Liver (tissue), 9 donors: Measurements from ENCODE around the gene ARL5A. TPM values are rescaled to one million over a fixed set of nuclear protein-coding genes. Genes with fewer than 3 reads are reported as not detected.

Experiments
- DNase-seq: peaks from one replicate; pipeline ENCODE4 v3.0.0-alpha.2; 2017; ENCODE audit warnings: low spot score
- H3K27ac ChIP-seq, 2 donors: one replicate each; pipeline ENCODE4 v1.7.0; 2013; ENCODE audit warnings: inconsistent platforms in 2 of 2, low read length in 2 of 2, control low read depth in 1 of 2, low read depth in 1 of 2, mild to moderate bottlenecking in 1 of 2
- H3K27me3 ChIP-seq, 4 donors: one replicate each; pipeline versions ENCODE4 v1.6.1 to v1.7.0; 2013; ENCODE audit warnings: low read length in 3 of 4, inconsistent platforms in 1 of 4, mild to moderate bottlenecking in 1 of 4, moderate library complexity in 1 of 4; ENCODE audit not compliant: control insufficient read depth in 4 of 4, insufficient read depth in 4 of 4
- H3K36me3 ChIP-seq, 4 donors: one replicate each; pipeline versions ENCODE4 v1.6.1 to v1.7.0; 2013; ENCODE audit warnings: low read length in 3 of 4, mild to moderate bottlenecking in 3 of 4, low read depth in 1 of 4, moderate library complexity in 1 of 4; ENCODE audit not compliant: control insufficient read depth in 4 of 4, insufficient read depth in 3 of 4
- H3K4me1 ChIP-seq, 4 donors: one replicate each; pipeline versions ENCODE4 v1.6.1 to v1.7.0; 2013; ENCODE audit warnings: low read length in 3 of 4, mild to moderate bottlenecking in 3 of 4, moderate library complexity in 1 of 4; ENCODE audit not compliant: control insufficient read depth in 4 of 4, insufficient read depth in 4 of 4
- H3K4me3 ChIP-seq, 3 donors: one replicate each; pipeline versions ENCODE4 v1.6.1 to v1.7.0; 2013; ENCODE audit warnings: low read length in 3 of 3, control low read depth in 1 of 3, low read depth in 1 of 3, mild to moderate bottlenecking in 1 of 3
- H3K9ac ChIP-seq, 2 donors: one replicate each; pipeline ENCODE4 v1.7.0; 2013; ENCODE audit warnings: low read length in 2 of 2, mild to moderate bottlenecking in 2 of 2, moderate library complexity in 2 of 2, control low read depth in 1 of 2, low read depth in 1 of 2
- H3K9me3 ChIP-seq, 4 donors: one replicate each; pipeline versions ENCODE4 v1.6.1 to v1.7.0; 2013; ENCODE audit warnings: low read length in 3 of 4; ENCODE audit not compliant: control insufficient read depth in 4 of 4
- EGR1 ChIP-seq, 2 donors: IDR thresholded peaks; 2 replicates each; pipeline ENCODE4 v1.6.1; 2016 to 2018; ENCODE audit warnings: antibody characterized with exemption in 2 of 2, low read depth in 2 of 2
- FOXA1 ChIP-seq: IDR thresholded peaks from 2 replicates; pipeline ENCODE4 v1.6.1; 2016; ENCODE audit warnings: antibody characterized with exemption
- FOXA2 ChIP-seq: IDR thresholded peaks from 2 replicates; pipeline ENCODE4 v1.6.1; 2016; ENCODE audit warnings: antibody characterized with exemption
- GABPA ChIP-seq, 2 donors: IDR thresholded peaks in 1 of 2; conservative IDR thresholded peaks in 1 of 2; 2 replicates each; pipeline ENCODE4 v1.6.1; 2016; ENCODE audit warnings: antibody characterized with exemption in 2 of 2, mild to moderate bottlenecking in 1 of 2, moderate library complexity in 1 of 2
- HNF4A ChIP-seq, 2 donors: conservative IDR thresholded peaks; 2 replicates each; pipeline ENCODE4 v1.6.1; 2016; ENCODE audit warnings: antibody characterized with exemption in 2 of 2, mild to moderate bottlenecking in 2 of 2
- HNF4G ChIP-seq: IDR thresholded peaks from 2 replicates; pipeline ENCODE4 v1.6.1; 2016; ENCODE audit warnings: antibody characterized with exemption
- JUND ChIP-seq, 2 donors: IDR thresholded peaks; 2 replicates each; pipeline ENCODE4 v1.6.1; 2016; ENCODE audit warnings: antibody characterized with exemption in 2 of 2
- NR2F2 ChIP-seq: IDR thresholded peaks from 2 replicates; pipeline ENCODE4 v1.6.1; 2016; ENCODE audit warnings: antibody characterized with exemption
- RAD21 ChIP-seq, 2 donors: IDR thresholded peaks; 2 replicates each; pipeline ENCODE4 v1.6.1; 2016; ENCODE audit warnings: antibody characterized with exemption in 2 of 2, mild to moderate bottlenecking in 2 of 2
- RXRA ChIP-seq, 2 donors: IDR thresholded peaks; 2 replicates each; pipeline ENCODE4 v1.6.1; 2017 to 2018; ENCODE audit warnings: antibody characterized with exemption in 2 of 2, mild to moderate bottlenecking in 1 of 2
- SP1 ChIP-seq: IDR thresholded peaks from 2 replicates; pipeline ENCODE4 v1.6.1; 2018; ENCODE audit warnings: antibody characterized with exemption, mild to moderate bottlenecking
- TAF1 ChIP-seq: conservative IDR thresholded peaks from 2 replicates; pipeline ENCODE4 v1.6.1; 2016; ENCODE audit warnings: antibody characterized with exemption, mild to moderate bottlenecking
- YY1 ChIP-seq: IDR thresholded peaks from 2 replicates; pipeline ENCODE4 v1.6.1; 2016; ENCODE audit warnings: antibody characterized with exemption, mild to moderate bottlenecking
- polyA plus RNA-seq, 2 donors: library from polyadenylated mRNA; stranded (reverse) in 1 of 2; unstranded in 1 of 2; fragments of 200-250 nt in 1 of 2; fragments of >200 nt in 1 of 2; fragmentation: Nextera tagmentation in 1 of 2; extraction: Ambion mirVana in 1 of 2; gene quantifications; one replicate each; pipeline versions ENCODE4 v1.2.1 to v1.2.3, GENCODE V29; 2013 to 2015
- total RNA-seq, 2 donors: library from RNA; depleted of rRNA; stranded (reverse); fragments of >200 nt; gene quantifications; one replicate each; pipeline ENCODE4 v1.2.3, GENCODE V29; 2014
- TF ChIP-seq, protein P1 (sequence below): IDR thresholded peaks from 2 replicates; pipeline ENCODE4 v1.6.1; 2016; ENCODE audit warnings: antibody characterized with exemption
- TF ChIP-seq, protein P2 (sequence below): IDR thresholded peaks from 2 replicates; pipeline ENCODE4 v1.6.1; 2016; ENCODE audit warnings: antibody characterized with exemption
- TF ChIP-seq, protein P3 (sequence below): IDR thresholded peaks from 2 replicates; pipeline ENCODE4 v1.6.1; 2016; ENCODE audit warnings: antibody characterized with exemption, mild to moderate bottlenecking
- TF ChIP-seq, protein P4 (sequence below): fragments of 150-350 bp; IDR thresholded peaks from 2 replicates; pipeline ENCODE4 v1.5.1; 2017; ENCODE audit warnings: improper control_type of control experiment, low read depth, low read length; ENCODE audit not compliant: missing input control
- TF ChIP-seq, protein P5 (sequence below): IDR thresholded peaks from 2 replicates; pipeline ENCODE4 v1.6.1; 2016; ENCODE audit warnings: antibody characterized with exemption
- donor health status: healthy.
- donor health status: healthy.
- donor health status: healthy.
- donor health status: healthy.
- donor health status: healthy.

Gene ARL5A
- total and polyA plus RNA-seq, 4 donors: 9.0 to 41.6 (median 18.0) TPM

DNA sequence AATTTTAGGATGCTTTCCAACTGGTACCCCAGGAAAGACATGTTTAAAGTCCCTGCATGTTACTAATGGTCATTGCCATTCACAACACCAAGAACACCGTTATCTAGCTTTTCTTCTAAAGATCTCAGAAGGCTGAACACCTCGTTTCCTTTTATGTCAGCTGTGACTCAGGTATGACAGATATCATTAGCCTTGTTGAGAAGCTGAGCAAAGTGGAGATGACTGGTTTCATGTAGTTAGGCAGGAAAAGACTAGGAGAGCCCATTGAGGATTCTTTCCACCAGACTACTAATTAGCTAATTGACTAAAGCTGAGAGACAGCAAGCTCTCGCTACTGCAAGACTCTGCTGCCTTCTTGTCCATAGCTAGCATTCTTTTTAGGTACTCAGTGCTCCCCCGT lies 32.0 kb upstream of the ARL5A start (continued):
- TF ChIP-seq NR2F2 (no peak), EGR1 (IDR thresholded peaks at IDR 0.05; ENCODE audit: low read depth in 2 of 2) (no peak), FOXA1 (no peak), HNF4G (no peak)

DNA sequence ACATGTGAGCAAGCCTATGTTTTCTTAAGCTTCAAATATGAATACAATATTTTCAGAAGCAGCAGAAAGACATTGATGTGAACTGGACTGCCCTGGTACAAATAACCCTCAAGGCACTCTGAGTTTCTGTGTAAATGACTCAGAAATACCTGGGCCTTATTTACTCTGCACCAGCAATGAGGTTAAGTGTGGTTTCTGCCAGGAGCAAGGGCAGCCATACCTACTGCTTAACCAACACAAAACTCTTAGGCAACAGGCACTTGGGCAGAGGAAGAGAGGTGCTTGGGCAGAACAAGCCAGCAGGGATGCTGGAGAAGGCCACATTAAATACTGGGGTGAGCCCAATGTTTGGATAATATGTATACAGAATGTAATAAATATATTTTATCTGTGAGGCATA lies 29.4 kb upstream of the ARL5A start:
- Histone ChIP-seq H3K4me1 (no peaks in the 10 kb centered on the region), H3K36me3 (no peaks in the 10 kb centered on the region), H3K27me3 (no peaks in the 10 kb centered on the region), H3K9me3 (no peaks in the 10 kb centered on the region), H3K9ac (no peak overlapping the region), H3K4me3 (no peak overlapping the region), H3K27ac (no peak overlapping the region)
- DNase-seq: no peak
- TF ChIP-seq RAD21 (IDR thresholded peaks at IDR 0.05): no peak
- no peak for TF ChIP-seq SP1
- TF ChIP-seq RXRA (IDR thresholded peaks at IDR 0.05): no peak
- TF ChIP-seq, protein P1, sequence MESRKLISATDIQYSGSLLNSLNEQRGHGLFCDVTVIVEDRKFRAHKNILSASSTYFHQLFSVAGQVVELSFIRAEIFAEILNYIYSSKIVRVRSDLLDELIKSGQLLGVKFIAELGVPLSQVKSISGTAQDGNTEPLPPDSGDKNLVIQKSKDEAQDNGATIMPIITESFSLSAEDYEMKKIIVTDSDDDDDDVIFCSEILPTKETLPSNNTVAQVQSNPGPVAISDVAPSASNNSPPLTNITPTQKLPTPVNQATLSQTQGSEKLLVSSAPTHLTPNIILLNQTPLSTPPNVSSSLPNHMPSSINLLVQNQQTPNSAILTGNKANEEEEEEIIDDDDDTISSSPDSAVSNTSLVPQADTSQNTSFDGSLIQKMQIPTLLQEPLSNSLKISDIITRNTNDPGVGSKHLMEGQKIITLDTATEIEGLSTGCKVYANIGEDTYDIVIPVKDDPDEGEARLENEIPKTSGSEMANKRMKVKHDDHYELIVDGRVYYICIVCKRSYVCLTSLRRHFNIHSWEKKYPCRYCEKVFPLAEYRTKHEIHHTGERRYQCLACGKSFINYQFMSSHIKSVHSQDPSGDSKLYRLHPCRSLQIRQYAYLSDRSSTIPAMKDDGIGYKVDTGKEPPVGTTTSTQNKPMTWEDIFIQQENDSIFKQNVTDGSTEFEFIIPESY: no peak
- TF ChIP-seq TAF1: no peak
- no peak for TF ChIP-seq FOXA2
- no peak for TF ChIP-seq HNF4G
- TF ChIP-seq, protein P2, sequence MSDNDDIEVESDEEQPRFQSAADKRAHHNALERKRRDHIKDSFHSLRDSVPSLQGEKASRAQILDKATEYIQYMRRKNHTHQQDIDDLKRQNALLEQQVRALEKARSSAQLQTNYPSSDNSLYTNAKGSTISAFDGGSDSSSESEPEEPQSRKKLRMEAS: no peak
- TF ChIP-seq GABPA (IDR thresholded peaks at IDR 0.05 in 1 of 2, conservative IDR thresholded peaks at IDR 0.05 in 1 of 2): no peak
- no peak for TF ChIP-seq EGR1 (IDR thresholded peaks at IDR 0.05; ENCODE audit: low read depth in 2 of 2)
- TF ChIP-seq NR2F2: no peak
- TF ChIP-seq, protein P3, sequence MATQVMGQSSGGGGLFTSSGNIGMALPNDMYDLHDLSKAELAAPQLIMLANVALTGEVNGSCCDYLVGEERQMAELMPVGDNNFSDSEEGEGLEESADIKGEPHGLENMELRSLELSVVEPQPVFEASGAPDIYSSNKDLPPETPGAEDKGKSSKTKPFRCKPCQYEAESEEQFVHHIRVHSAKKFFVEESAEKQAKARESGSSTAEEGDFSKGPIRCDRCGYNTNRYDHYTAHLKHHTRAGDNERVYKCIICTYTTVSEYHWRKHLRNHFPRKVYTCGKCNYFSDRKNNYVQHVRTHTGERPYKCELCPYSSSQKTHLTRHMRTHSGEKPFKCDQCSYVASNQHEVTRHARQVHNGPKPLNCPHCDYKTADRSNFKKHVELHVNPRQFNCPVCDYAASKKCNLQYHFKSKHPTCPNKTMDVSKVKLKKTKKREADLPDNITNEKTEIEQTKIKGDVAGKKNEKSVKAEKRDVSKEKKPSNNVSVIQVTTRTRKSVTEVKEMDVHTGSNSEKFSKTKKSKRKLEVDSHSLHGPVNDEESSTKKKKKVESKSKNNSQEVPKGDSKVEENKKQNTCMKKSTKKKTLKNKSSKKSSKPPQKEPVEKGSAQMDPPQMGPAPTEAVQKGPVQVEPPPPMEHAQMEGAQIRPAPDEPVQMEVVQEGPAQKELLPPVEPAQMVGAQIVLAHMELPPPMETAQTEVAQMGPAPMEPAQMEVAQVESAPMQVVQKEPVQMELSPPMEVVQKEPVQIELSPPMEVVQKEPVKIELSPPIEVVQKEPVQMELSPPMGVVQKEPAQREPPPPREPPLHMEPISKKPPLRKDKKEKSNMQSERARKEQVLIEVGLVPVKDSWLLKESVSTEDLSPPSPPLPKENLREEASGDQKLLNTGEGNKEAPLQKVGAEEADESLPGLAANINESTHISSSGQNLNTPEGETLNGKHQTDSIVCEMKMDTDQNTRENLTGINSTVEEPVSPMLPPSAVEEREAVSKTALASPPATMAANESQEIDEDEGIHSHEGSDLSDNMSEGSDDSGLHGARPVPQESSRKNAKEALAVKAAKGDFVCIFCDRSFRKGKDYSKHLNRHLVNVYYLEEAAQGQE: no peak
- TF ChIP-seq YY1: no peak
- TF ChIP-seq FOXA1: no peak
- no peak for TF ChIP-seq JUND (IDR thresholded peaks at IDR 0.05)
- TF ChIP-seq, protein P4, sequence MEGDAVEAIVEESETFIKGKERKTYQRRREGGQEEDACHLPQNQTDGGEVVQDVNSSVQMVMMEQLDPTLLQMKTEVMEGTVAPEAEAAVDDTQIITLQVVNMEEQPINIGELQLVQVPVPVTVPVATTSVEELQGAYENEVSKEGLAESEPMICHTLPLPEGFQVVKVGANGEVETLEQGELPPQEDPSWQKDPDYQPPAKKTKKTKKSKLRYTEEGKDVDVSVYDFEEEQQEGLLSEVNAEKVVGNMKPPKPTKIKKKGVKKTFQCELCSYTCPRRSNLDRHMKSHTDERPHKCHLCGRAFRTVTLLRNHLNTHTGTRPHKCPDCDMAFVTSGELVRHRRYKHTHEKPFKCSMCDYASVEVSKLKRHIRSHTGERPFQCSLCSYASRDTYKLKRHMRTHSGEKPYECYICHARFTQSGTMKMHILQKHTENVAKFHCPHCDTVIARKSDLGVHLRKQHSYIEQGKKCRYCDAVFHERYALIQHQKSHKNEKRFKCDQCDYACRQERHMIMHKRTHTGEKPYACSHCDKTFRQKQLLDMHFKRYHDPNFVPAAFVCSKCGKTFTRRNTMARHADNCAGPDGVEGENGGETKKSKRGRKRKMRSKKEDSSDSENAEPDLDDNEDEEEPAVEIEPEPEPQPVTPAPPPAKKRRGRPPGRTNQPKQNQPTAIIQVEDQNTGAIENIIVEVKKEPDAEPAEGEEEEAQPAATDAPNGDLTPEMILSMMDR: no peak
- TF ChIP-seq, protein P5, sequence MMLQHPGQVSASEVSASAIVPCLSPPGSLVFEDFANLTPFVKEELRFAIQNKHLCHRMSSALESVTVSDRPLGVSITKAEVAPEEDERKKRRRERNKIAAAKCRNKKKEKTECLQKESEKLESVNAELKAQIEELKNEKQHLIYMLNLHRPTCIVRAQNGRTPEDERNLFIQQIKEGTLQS: no peak
- no peak for TF ChIP-seq HNF4A (conservative IDR thresholded peaks at IDR 0.05)
